Breast epithelium (tissue), 4 donors: Measurements from ENCODE around the gene AQP6. TPM values are rescaled to one million over a fixed set of nuclear protein-coding genes. Genes with fewer than 3 reads are reported as not detected.

Experiments
- DNase-seq, 2 donors: peaks; one replicate each; pipeline ENCODE4 v3.0.0-alpha.2; 2019; ENCODE audit warnings: low spot score in 2 of 2
- H3K27ac ChIP-seq, 2 donors: fragments of 200-600 bp; sonication (generic) in 1 of 2; one replicate each; pipeline ENCODE4 v1.5.1; 2016 to 2019; ENCODE audit warnings: mild to moderate bottlenecking in 1 of 2
- H3K27me3 ChIP-seq, 2 donors: fragments of 200-600 bp; sonication (generic) in 1 of 2; one replicate each; pipeline versions ENCODE4 v1.5.1 to v1.6.0; 2017 to 2019; ENCODE audit warnings: control low read depth in 1 of 2, mild to moderate bottlenecking in 1 of 2
- H3K36me3 ChIP-seq: fragments of 200-600 bp; one replicate; pipeline ENCODE4 v1.5.1; 2019
- H3K4me1 ChIP-seq, 2 donors: fragments of 200-600 bp; sonication (generic); one replicate each; pipeline ENCODE4 v1.5.1; 2016 to 2019; ENCODE audit warnings: control low read depth in 1 of 2
- H3K4me3 ChIP-seq, 3 donors: fragments of 200-600 bp; sonication (generic); 1 replicate in 2 of 3; 2 replicates in 1 of 3; pipeline ENCODE4 v1.5.1; 2016 to 2019; ENCODE audit warnings: mild to moderate bottlenecking in 3 of 3, moderate library complexity in 2 of 3
- H3K9me3 ChIP-seq, 2 donors: fragments of 200-600 bp; sonication (generic) in 1 of 2; one replicate each; pipeline ENCODE4 v1.5.1; 2016 to 2019; ENCODE audit warnings: control low read depth in 1 of 2
- CTCF ChIP-seq, 3 donors: fragments of 450-650 bp; IDR thresholded peaks; one replicate each; pipeline ENCODE4 v1.5.1; 2016 to 2017; ENCODE audit warnings: antibody characterized with exemption in 3 of 3, mild to moderate bottlenecking in 3 of 3, moderate library complexity in 3 of 3
- POLR2A ChIP-seq: fragments of 450-650 bp; IDR thresholded peaks from one replicate; pipeline ENCODE4 v1.6.1; 2016; ENCODE audit warnings: antibody characterized with exemption, mild to moderate bottlenecking, moderate library complexity
- POLR2AphosphoS5 ChIP-seq, 3 donors: sonication (generic); formaldehyde crosslinking; IDR thresholded peaks; one replicate each; pipeline ENCODE4 v1.6.1; 2017; ENCODE audit warnings: antibody characterized with exemption in 3 of 3
- intact Hi-C: fragments of 100-400 bp; cut with DNase I; formaldehyde crosslinking; loops from one replicate; pipeline ENCODE4 v1.15.1; 2023; ENCODE audit warnings: low total_unique reads
- total RNA-seq, 3 donors: library from RNA; depleted of rRNA; stranded (reverse); fragments of >200 nt; gene quantifications; one replicate each; pipeline ENCODE4 v1.1.0, GENCODE V29; 2016

AQP6 gene
- total RNA-seq, 3 donors from 2014 or later, result 0.16 TPM; not detected in 2

GRCh38 chr12:49953961-49954846, 18.5 kb upstream of the AQP6 start:
- no peaks in the 10 kb centered on the region for H3K9me3 ChIP-seq
- TF ChIP-seq POLR2AphosphoS5 (IDR thresholded peaks at IDR 0.05), result no peak
- TF ChIP-seq POLR2A, result no peak
- TF ChIP-seq CTCF (IDR thresholded peaks at IDR 0.05), result no peak
- peaks cover 4 to 20% of the 10 kb centered on the region in 2 donors for H3K27me3 ChIP-seq
- DNase-seq, result no peak
- H3K4me3 ChIP-seq, result no peak overlapping the region
- H3K36me3 ChIP-seq, result no peaks in the 10 kb centered on the region
- peaks cover 0 to 4% of the 10 kb centered on the region in 2 donors for H3K4me1 ChIP-seq
- intact Hi-C loops, result loop anchor here (1.0 kb wide), 1 partner anchor 20 kb away; no protein-coding TSS in a partner anchor
- H3K27ac ChIP-seq, result no peak overlapping the region

DNA sequence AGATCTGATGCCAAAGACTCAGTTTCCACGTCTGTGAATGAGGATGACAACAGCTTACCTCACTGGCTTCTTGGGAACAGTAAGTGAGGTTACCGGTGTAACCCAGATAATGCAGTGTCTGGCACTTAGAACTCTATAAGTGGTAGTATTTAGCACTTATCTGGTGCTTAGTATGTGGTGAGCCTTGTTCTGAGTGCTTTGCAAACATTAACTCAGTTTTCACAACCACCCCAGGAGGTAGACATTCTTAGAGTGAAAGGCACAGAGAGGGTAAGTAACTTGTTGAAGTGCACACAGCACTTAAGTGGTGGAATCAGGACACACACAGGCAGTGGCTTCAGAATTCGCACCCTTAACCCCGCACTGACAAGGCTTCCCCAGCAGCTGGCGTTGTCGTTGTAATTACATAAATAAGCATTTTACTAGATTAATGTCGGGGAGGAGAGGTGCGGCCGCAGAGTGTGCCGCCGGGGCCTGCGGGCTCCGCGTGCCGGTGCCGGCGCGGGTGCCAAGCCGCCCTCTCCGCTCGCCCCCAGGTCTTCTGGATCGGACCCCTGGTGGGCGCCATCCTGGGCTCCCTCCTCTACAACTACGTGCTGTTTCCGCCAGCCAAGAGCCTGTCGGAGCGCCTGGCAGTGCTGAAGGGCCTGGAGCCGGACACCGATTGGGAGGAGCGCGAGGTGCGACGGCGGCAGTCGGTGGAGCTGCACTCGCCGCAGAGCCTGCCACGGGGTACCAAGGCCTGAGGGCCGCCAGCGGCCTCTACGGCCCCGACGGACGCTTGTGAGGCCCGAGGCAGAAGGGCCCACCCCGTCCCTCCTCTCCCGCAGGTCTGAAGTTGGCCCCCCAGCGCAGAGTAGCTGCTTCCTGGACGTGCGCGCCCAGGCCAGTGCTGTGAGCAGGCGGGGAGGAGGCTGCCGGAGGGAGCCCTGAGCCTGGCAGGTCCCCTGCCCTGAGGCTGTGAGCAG, 17.6 kb upstream of the AQP6 start:
- no peaks in the 10 kb centered on the region for H3K36me3 ChIP-seq
- H3K27ac ChIP-seq, result no peak overlapping the region
- H3K4me1 ChIP-seq, result peaks cover 0 to 4% of the 10 kb centered on the region in 2 donors
- H3K9me3 ChIP-seq, result no peaks in the 10 kb centered on the region
- peaks cover 4 to 20% of the 10 kb centered on the region in 2 donors for H3K27me3 ChIP-seq
- TF ChIP-seq POLR2A, result no peak
- TF ChIP-seq POLR2AphosphoS5 (IDR thresholded peaks at IDR 0.05), result no peak
- TF ChIP-seq CTCF (IDR thresholded peaks at IDR 0.05), result no peak
- intact Hi-C loops, result no loop called here
- peak overlapping the region in 1 of 3 donors; percentile 23 for H3K4me3 ChIP-seq
- no peak for DNase-seq

DNA sequence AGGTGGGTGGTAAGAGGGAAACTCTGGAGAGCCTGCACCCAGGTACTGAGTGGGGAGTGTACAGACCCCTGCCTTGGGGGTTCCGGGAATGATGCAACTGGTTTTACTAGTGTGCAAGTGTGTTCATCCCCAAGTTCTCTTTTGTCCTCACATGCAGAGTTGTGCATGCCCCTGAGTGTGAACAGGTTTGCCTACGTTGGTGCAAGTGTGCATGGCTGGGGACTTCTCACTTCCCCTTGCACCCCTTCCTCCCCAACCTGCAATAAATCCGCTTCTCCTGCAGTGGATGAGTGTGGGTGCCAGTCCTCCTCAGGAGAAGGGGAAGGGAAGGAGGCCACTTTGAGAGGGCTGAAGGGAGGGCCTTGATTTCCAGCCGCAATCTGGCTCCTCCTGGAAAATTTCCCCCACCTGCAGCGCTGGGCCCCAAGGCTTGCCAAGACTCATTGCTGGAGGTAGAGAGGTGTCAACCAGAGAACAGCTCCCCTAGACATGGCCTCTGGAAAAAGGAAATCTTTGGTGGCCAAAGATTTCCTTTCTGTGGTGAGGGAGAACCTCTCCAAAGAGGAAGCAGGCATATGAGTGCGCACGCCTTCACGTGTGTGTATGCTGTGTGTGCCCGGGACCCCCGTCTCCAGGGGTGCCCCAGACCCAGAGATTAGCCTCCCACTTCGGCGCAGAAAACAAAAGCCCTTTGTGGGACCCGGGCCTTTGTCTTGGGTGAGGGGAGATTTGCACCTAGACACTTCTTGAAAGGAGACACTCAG, 16.7 kb upstream of the AQP6 start:
- no peaks in the 10 kb centered on the region for H3K36me3 ChIP-seq
- peaks cover 0 to 6% of the 10 kb centered on the region in 2 donors for H3K4me1 ChIP-seq
- no peak for DNase-seq
- H3K27ac ChIP-seq, result no peak overlapping the region
- H3K4me3 ChIP-seq, result no peak overlapping the region
- intact Hi-C loops, result no loop called here
- TF ChIP-seq CTCF (IDR thresholded peaks at IDR 0.05) (no peak), POLR2A (no peak), POLR2AphosphoS5 (IDR thresholded peaks at IDR 0.05) (no peak)
- peaks cover 4 to 20% of the 10 kb centered on the region in 2 donors for H3K27me3 ChIP-seq
- no peaks in the 10 kb centered on the region for H3K9me3 ChIP-seq

DNA sequence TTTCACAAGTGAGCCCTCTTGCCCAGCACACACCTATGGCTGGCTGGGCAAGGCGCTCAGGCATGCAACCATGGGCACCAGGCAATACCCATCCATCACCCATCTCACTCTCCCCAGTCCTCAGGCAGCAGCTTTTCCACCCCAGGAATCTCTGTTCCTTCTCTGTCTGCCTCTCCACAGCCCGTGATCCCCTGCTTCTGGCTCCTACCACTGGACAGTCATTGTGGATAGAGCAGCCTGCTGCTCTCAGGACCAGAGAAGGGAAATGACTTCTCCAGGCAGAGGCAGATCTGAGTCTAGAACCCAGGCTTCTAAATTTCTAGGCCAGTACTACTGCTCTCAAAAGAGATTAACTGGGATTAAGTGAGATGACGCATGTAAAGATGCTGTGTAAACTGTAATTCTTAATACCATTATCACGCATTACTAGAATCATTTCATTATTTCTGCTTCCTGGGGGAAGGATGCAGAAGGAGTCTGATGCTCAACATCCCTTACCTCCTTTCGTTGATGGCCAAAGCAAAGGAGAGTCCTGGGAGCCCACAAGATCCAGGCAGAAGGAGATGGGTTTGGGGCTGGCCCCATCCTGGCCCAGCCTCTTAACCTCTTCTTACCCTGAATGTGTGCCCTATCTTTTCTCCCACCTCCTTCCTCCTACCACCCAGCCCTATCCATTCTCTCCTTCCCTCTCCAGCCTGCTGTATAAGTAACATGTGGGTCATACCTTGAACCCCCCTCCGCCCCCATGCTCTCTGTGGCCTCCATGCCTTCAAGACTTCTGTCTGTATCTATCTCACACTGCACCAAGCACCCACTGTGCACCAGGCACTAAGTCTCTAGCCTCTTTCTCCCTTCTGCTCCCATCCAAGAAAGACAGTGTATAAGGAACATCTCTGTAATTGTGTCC, 15.8 kb upstream of the AQP6 start:
- no peak overlapping the region for H3K27ac ChIP-seq
- DNase-seq, result no peak
- no peaks in the 10 kb centered on the region for H3K9me3 ChIP-seq
- no peaks in the 10 kb centered on the region for H3K36me3 ChIP-seq
- peaks cover 4 to 20% of the 10 kb centered on the region in 2 donors for H3K27me3 ChIP-seq
- TF ChIP-seq POLR2A, result no peak
- no peak for TF ChIP-seq CTCF (IDR thresholded peaks at IDR 0.05)
- no peak for TF ChIP-seq POLR2AphosphoS5 (IDR thresholded peaks at IDR 0.05)
- no peak overlapping the region for H3K4me3 ChIP-seq
- intact Hi-C loops, result no loop called here
- peaks cover 0 to 8% of the 10 kb centered on the region in 2 donors for H3K4me1 ChIP-seq
